CD4-positive, alpha-beta T cell treated with Interleukin-6 for 4 hours (primary cell): ENCODE results near the gene VHLL.

ENCODE experiments used
- DNase-seq: peaks from one replicate; pipeline ENCODE4 v3.0.0-alpha.2; 2020; ENCODE audit warnings: mixed read lengths

The VHLL gene

GRCh38 chr1:156289857-156290256 lies 9.2 kb downstream of the VHLL start:
- DNase-seq, result no peak

- no peak for DNase-seq
These were observed 13.0 kb downstream of the VHLL start for GRCh38 chr1:156286061-156286460.

- DNase-seq, result no peak
These were observed 13.7 kb downstream of the VHLL start for GRCh38 chr1:156285437-156285836.

- DNase-seq, result no peak
These were observed 14.3 kb downstream of the VHLL start for GRCh38 chr1:156284757-156285156.

- DNase-seq, result no peak
These were observed 15.0 kb downstream of the VHLL start, which contains the start of gene TMEM79 for GRCh38 chr1:156284112-156284511. Gene TMEM79 (plus strand): TSS chr1:156284325. CDS start chr1:156285227, 902 bp downstream.

- no peak for DNase-seq
These were observed 15.6 kb downstream of the VHLL start for GRCh38 chr1:156283521-156283920.

- DNase-seq, result peak; percentile 96
These were observed 16.5 kb downstream of the VHLL start, which contains the start of gene SMG5 for GRCh38 chr1:156282479-156283222. Gene SMG5 (minus strand): TSS chr1:156282825. CDS start chr1:156282680, 145 bp downstream.

GRCh38 chr1:156281693-156282478 lies 17.2 kb downstream of the VHLL start:
- no peak for DNase-seq

GRCh38 chr1:156281281-156281680 lies 17.8 kb downstream of the VHLL start:
- no peak for DNase-seq

- DNase-seq, result no peak
These were observed 19.3 kb downstream of the VHLL start for GRCh38 chr1:156279837-156280236.

- DNase-seq, result no peak
These were observed 22.1 kb downstream of the VHLL start for GRCh38 chr1:156276966-156277381.

GRCh38 chr1:156276532-156276931 lies 22.6 kb downstream of the VHLL start:
- no peak for DNase-seq

- DNase-seq, result no peak
These were observed 28.8 kb downstream of the VHLL start for GRCh38 chr1:156270314-156270713.

GRCh38 chr1:156268336-156268735 lies 30.8 kb downstream of the VHLL start:
- DNase-seq, result no peak

GRCh38 chr1:156266051-156266450 lies 33.1 kb downstream of the VHLL start:
- no peak for DNase-seq

GRCh38 chr1:156263288-156263655 lies 35.8 kb downstream of the VHLL start:
- no peak for DNase-seq

- no peak for DNase-seq
These were observed 36.4 kb downstream of the VHLL start for GRCh38 chr1:156262461-156263287.

- no peak for DNase-seq
These were observed 38.2 kb downstream of the VHLL start for GRCh38 chr1:156260896-156261295.

- DNase-seq, result no peak
These were observed 39.3 kb downstream of the VHLL start for GRCh38 chr1:156259805-156260204.

GRCh38 chr1:156258859-156259258 lies 40.2 kb downstream of the VHLL start:
- DNase-seq, result no peak

GRCh38 chr1:156257711-156258110 lies 41.4 kb downstream of the VHLL start:
- DNase-seq, result no peak

GRCh38 chr1:156253634-156254033 lies 45.5 kb downstream of the VHLL start:
- DNase-seq, result no peak

- no peak for DNase-seq
These were observed 47.6 kb downstream of the VHLL start for GRCh38 chr1:156251527-156251926.
